ENCODE data around the gene CFAP74. TPM values are rescaled to one million over a fixed set of nuclear protein-coding genes. Genes with fewer than 3 reads are reported as not detected.

The CFAP74 gene
- total RNA-seq, 1 experiment from 2014 or later = 0.28 TPM

DNA sequence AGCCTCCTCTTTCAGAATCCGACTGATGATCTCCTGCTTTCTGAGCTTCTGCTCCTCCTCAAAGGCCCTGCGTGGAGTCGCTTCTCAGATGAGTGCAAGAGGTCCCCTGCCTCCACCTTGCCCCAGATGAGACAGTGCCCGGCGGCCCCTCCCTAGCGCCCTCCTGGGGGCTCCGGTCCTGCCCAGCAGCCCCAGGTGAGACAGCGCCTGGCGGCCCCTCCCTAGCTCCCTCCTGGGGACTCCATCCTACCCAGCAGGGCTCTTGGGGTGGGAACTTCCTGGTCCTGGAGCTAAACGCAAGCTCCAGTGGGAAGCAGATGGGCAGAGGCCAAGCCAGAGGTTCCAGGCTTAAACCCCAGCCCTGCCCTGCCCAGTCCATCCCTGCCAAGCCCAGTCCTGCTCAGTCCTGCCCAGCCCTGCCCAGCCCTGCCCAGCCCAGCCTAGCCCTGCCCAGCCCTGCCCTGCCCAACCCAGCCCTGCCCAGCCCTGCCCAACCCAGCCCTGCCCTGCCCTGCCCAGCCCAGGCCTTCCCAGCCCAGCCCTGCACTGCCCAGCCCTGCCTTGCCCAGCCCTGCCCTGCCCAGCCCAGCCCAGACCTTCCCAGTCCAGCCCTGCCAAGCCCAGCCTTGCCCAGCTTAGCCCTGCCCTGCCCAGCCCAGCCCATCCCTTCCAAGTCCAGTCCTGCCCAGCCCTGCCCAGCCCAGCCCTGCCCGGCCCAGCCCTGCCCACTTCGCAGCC lies 34.6 kb downstream of the CFAP74 start:
- Histone ChIP-seq H3K27me3 (ENCODE audit: insufficient read depth, low read length) (no peaks in the 10 kb centered on the region), H3K23ac (ENCODE audit: insufficient read length, low read depth, low read length) (no peak overlapping the region), H2AK5ac (ENCODE audit: insufficient read length, low read length) (no peak overlapping the region), H3K56ac (ENCODE audit: insufficient read length, low read depth, low read length) (no peak overlapping the region), H3K4ac (ENCODE audit: low read depth, low read length) (no peak overlapping the region), H4K20me1 (ENCODE audit: control insufficient read depth, insufficient read depth, insufficient read length) (no peaks in the 10 kb centered on the region), H2AFZ (ENCODE audit: low read length) (no peak overlapping the region), H2BK20ac (ENCODE audit: low read depth, low read length, poor library complexity, severe bottlenecking) (no peak overlapping the region), H3K9me3 (ENCODE audit: control insufficient read depth, low read depth, low read length) (no peaks in the 10 kb centered on the region), H3K4me2 (ENCODE audit: insufficient read depth, insufficient read length, low read length) (no peak overlapping the region), H3K79me2 (ENCODE audit: insufficient read depth, low read length) (no peaks in the 10 kb centered on the region), H3K18ac (ENCODE audit: insufficient read length, low read depth, low read length) (no peak overlapping the region), H2BK15ac (ENCODE audit: low read depth, low read length) (no peak overlapping the region), H4K8ac (replicated peaks; ENCODE audit: insufficient read length, low read depth, low read length) (no peak overlapping the region), H4K91ac (ENCODE audit: insufficient read length, low read depth, low read length) (no peak overlapping the region), H3K9ac (ENCODE audit: extremely low read depth, insufficient read length, low read length) (no peak overlapping the region), H3K27ac (ENCODE audit: insufficient read length, low read depth, low read length) (no peak overlapping the region), H3K14ac (ENCODE audit: insufficient read depth, low read length) (no peak overlapping the region), H3K79me1 (ENCODE audit: insufficient read depth, low read depth, low read length, poor library complexity, severe bottlenecking) (no peaks in the 10 kb centered on the region), H3K23me2 (ENCODE audit: insufficient read length, low read depth, low read length, poor library complexity, severe bottlenecking) (no peaks in the 10 kb centered on the region), H4K5ac (ENCODE audit: insufficient read length, low read depth, low read length) (no peak overlapping the region), H2BK12ac (ENCODE audit: insufficient read length, low read depth, low read length) (no peak overlapping the region), H3T11ph (ENCODE audit: low read length) (no peak overlapping the region), H2BK120ac (ENCODE audit: low read depth, low read length, poor library complexity, severe bottlenecking) (no peak overlapping the region), H3K4me1 (ENCODE audit: insufficient read depth, low read length) (no peaks in the 10 kb centered on the region), H2BK5ac (ENCODE audit: insufficient read length, low read length) (no peak overlapping the region)
- peaks cover 0 to 9% of the 10 kb centered on the region in 2 experiments; a peak in 2 of 4 replicates for H3K4me1 Mint-ChIP-seq
- H3K9me3 Mint-ChIP-seq = peaks cover 8 to 10% of the 10 kb centered on the region in 2 experiments; a peak in 3 of 5 replicates
- no peak overlapping the region for H3K27ac Mint-ChIP-seq
- no peak for DNase-seq
- WGBS (ENCODE audit: extremely low coverage, insufficient read length, low lambda C conversion rate) = no CpG with 5 or more reads among the region's 12 CpGs
- no peak overlapping the region for H3K4me3 Mint-ChIP-seq
- H3K27me3 Mint-ChIP-seq (ENCODE audit: low read depth) = peaks cover 1% of the 10 kb centered on the region; the same call in 1 of the 2 replicates
- no peaks in the 10 kb centered on the region; a peak in 2 of 7 replicates for H3K36me3 Mint-ChIP-seq (ENCODE audit: insufficient read depth in 1 of 3, low read depth in 3 of 3)
- TF ChIP-seq, protein P1, sequence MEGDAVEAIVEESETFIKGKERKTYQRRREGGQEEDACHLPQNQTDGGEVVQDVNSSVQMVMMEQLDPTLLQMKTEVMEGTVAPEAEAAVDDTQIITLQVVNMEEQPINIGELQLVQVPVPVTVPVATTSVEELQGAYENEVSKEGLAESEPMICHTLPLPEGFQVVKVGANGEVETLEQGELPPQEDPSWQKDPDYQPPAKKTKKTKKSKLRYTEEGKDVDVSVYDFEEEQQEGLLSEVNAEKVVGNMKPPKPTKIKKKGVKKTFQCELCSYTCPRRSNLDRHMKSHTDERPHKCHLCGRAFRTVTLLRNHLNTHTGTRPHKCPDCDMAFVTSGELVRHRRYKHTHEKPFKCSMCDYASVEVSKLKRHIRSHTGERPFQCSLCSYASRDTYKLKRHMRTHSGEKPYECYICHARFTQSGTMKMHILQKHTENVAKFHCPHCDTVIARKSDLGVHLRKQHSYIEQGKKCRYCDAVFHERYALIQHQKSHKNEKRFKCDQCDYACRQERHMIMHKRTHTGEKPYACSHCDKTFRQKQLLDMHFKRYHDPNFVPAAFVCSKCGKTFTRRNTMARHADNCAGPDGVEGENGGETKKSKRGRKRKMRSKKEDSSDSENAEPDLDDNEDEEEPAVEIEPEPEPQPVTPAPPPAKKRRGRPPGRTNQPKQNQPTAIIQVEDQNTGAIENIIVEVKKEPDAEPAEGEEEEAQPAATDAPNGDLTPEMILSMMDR (conservative IDR thresholded peaks at IDR 0.05) = no peak
